Sigmoid colon (tissue), 7 donors: ENCODE results near the gene WDR81. TPM values are rescaled to one million over a fixed set of nuclear protein-coding genes. Genes with fewer than 3 reads are reported as not detected.
"Not testable (repeated sequence)": the region's sequence is repeated elsewhere in the genome, so short reads cannot be mapped to it uniquely, and the experiment has no call there.

ENCODE experiments used
- DNase-seq: peaks from one replicate; pipeline ENCODE4 v3.0.0-alpha.2; 2019
- H3K27ac ChIP-seq, 4 donors: fragments of 200-600 bp; sonication (generic); one replicate each; pipeline ENCODE4 v1.5.1; 2016 to 2019; ENCODE audit warnings: mild to moderate bottlenecking in 1 of 4
- H3K27me3 ChIP-seq, 3 donors: fragments of 200-600 bp; sonication (generic); one replicate each; pipeline ENCODE4 v1.5.1; 2019; ENCODE audit warnings: mild to moderate bottlenecking in 1 of 3
- H3K36me3 ChIP-seq, 4 donors: fragments of 200-600 bp; sonication (generic); one replicate each; pipeline ENCODE4 v1.5.1; 2016 to 2019
- H3K4me1 ChIP-seq, 4 donors: fragments of 200-600 bp; sonication (generic); one replicate each; pipeline ENCODE4 v1.5.1; 2017 to 2019
- H3K4me3 ChIP-seq, 4 donors: fragments of 200-600 bp; sonication (generic); one replicate each; pipeline ENCODE4 v1.5.1; 2017 to 2019; ENCODE audit warnings: mild to moderate bottlenecking in 2 of 4, moderate library complexity in 1 of 4
- H3K9me3 ChIP-seq, 4 donors: fragments of 200-600 bp in 3 of 4; sonication (generic) in 3 of 4; one replicate each; pipeline versions ENCODE4 v1.5.1 to v1.6.1; 2013 to 2019
- EP300 ChIP-seq, 4 donors: sonication (generic); formaldehyde crosslinking; IDR thresholded peaks; one replicate each; pipeline ENCODE4 v1.6.1; 2017; ENCODE audit warnings: antibody characterized with exemption in 4 of 4
- POLR2A ChIP-seq, 2 donors: fragments of 450-650 bp; IDR thresholded peaks; one replicate each; pipeline ENCODE4 v1.6.1; 2016; ENCODE audit warnings: antibody characterized with exemption in 2 of 2, mild to moderate bottlenecking in 2 of 2, moderate library complexity in 2 of 2
- POLR2AphosphoS5 ChIP-seq, 4 donors: sonication (generic); formaldehyde crosslinking; IDR thresholded peaks; one replicate each; pipeline ENCODE4 v1.6.1; 2017; ENCODE audit warnings: antibody characterized with exemption in 4 of 4
- WGBS, 2 donors: extraction: QIAGEN DNeasy Blood & Tissue Kit; methylation state at CpG; one replicate each; pipeline ENCODE4 v1.1.7; 2013; 5-methylcytosine and 5-hydroxymethylcytosine counted together
- intact Hi-C: fragments of 100-400 bp; cut with DNase I; formaldehyde crosslinking; loops from one replicate; pipeline ENCODE4 v1.15.1; 2023
- polyA plus RNA-seq, 3 donors: library from polyadenylated mRNA; stranded (reverse); fragments of 200-250 nt; gene quantifications; one replicate each; pipeline ENCODE4 v1.2.3, GENCODE V29; 2013
- total RNA-seq, 4 donors: library from RNA; depleted of rRNA; stranded (reverse); fragments of >200 nt; gene quantifications; one replicate each; pipeline ENCODE4 v1.1.0, GENCODE V29; 2016
- TF ChIP-seq, protein P1 (sequence below), 4 experiments: fragments of 450-650 bp in 3 of 4; fragments of 200-600 bp in 1 of 4; IDR thresholded peaks; one replicate each; pipeline ENCODE4 v1.5.1; 2016 to 2019; ENCODE audit warnings: antibody characterized with exemption in 4 of 4, mild to moderate bottlenecking in 3 of 4, moderate library complexity in 2 of 4
- donor health status: healthy with polysubstance abuse.
- donor health status: Bipolar disorder and iron deficiency.
- donor health status: healthy.

Gene WDR81
- total and polyA plus RNA-seq, 7 donors = 6.6 to 49.3 (median 26.7) TPM

DNA sequence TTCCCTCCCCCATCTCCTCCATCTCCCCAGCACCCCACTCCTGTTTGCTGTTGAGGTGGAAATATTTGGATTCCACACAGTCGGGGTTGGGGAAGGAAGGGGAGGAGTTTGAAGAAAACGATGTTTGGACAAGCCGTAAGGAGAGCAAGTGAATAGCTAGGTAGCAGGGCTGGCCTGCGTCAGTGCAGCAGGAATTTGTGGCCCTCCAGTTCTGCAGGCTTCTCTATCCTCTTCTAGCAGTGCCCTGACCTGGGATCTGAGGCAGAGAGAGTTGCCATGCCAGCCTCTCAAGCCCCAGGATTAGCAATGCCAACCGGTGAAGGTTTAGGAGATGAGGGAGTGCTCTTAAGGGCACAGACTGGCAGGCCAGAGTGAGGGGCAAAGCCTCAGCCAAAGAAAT, 26.8 kb upstream of the WDR81 start:
- 40 to 48% methylated on average over 5 of the region's 5 CpGs for WGBS, 2 donors
- Histone ChIP-seq H3K9me3 (no peaks in the 10 kb centered on the region), H3K4me3 (no peak overlapping the region), H3K4me1 (no peaks in the 10 kb centered on the region), H3K36me3 (no peaks in the 10 kb centered on the region), H3K27me3 (no peaks in the 10 kb centered on the region), H3K27ac (no peak overlapping the region)
- no peak for TF ChIP-seq POLR2AphosphoS5 (IDR thresholded peaks at IDR 0.05)
- TF ChIP-seq, protein P1, sequence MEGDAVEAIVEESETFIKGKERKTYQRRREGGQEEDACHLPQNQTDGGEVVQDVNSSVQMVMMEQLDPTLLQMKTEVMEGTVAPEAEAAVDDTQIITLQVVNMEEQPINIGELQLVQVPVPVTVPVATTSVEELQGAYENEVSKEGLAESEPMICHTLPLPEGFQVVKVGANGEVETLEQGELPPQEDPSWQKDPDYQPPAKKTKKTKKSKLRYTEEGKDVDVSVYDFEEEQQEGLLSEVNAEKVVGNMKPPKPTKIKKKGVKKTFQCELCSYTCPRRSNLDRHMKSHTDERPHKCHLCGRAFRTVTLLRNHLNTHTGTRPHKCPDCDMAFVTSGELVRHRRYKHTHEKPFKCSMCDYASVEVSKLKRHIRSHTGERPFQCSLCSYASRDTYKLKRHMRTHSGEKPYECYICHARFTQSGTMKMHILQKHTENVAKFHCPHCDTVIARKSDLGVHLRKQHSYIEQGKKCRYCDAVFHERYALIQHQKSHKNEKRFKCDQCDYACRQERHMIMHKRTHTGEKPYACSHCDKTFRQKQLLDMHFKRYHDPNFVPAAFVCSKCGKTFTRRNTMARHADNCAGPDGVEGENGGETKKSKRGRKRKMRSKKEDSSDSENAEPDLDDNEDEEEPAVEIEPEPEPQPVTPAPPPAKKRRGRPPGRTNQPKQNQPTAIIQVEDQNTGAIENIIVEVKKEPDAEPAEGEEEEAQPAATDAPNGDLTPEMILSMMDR (IDR thresholded peaks at IDR 0.05) = no peak
- no peak for TF ChIP-seq POLR2A (IDR thresholded peaks at IDR 0.05)
- TF ChIP-seq EP300 (IDR thresholded peaks at IDR 0.05) = no peak
- no peak for DNase-seq
- intact Hi-C loops = no loop called here

DNA sequence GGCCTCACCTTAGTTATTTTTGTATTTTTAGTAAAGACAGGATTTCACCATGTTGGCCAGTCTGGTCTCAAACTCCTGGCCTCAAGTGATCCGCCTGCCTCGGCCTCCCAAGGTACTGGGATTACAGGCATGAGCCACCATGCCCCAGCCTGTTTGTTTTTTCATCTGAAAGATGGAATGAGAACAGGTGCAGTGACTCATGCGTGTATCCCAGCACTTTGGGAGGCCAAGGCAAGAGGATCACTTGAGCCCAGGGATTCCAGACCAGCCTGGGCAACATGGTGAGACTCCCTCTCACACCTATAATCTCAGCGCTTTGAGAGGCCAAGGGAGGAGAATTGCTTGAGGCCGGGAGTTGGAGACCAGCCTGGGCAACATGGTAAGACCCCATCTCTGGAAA, 24.6 kb upstream of the WDR81 start:
- H3K4me3 ChIP-seq, H3K4me1 ChIP-seq, H3K27ac ChIP-seq, H3K27me3 ChIP-seq, H3K36me3 ChIP-seq, H3K9me3 ChIP-seq, DNase-seq, intact Hi-C loops: not testable (repeated sequence)
- WGBS, 2 donors = 87 to 91% methylated on average over 5 of the region's 5 CpGs

DNA sequence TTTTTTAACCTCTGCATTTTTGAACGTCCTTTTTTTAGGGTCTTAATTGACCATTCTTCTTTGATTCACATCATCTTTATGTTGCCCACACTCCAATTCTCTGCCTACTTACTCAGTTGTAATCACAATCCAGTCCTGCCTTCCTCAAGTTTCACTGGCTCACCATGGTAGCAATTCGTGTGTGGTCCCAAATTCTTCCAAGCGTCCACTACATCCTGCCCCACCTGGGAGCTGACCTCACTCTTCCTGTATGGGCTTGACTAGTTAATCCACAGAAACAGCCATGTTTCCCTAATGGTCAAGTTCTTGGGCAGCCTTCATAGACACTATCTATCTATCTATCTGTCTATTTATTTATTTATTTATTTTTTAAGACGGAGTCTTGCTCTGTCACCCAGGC, 21.4 kb upstream of the WDR81 start:
- intact Hi-C loops = no loop called here
- no peaks in the 10 kb centered on the region for H3K4me1 ChIP-seq
- no peaks in the 10 kb centered on the region for H3K36me3 ChIP-seq
- no peaks in the 10 kb centered on the region for H3K27me3 ChIP-seq
- TF ChIP-seq POLR2A (IDR thresholded peaks at IDR 0.05) = no peak
- no peak for TF ChIP-seq EP300 (IDR thresholded peaks at IDR 0.05)
- TF ChIP-seq, protein P1 (IDR thresholded peaks at IDR 0.05) = no peak
- no peak for TF ChIP-seq POLR2AphosphoS5 (IDR thresholded peaks at IDR 0.05)
- DNase-seq = no peak
- no peak overlapping the region for H3K27ac ChIP-seq
- no peaks in the 10 kb centered on the region for H3K9me3 ChIP-seq
- no peak overlapping the region for H3K4me3 ChIP-seq
- WGBS, 2 donors = 58 to 63% methylated on average over 4 of the region's 4 CpGs

DNA sequence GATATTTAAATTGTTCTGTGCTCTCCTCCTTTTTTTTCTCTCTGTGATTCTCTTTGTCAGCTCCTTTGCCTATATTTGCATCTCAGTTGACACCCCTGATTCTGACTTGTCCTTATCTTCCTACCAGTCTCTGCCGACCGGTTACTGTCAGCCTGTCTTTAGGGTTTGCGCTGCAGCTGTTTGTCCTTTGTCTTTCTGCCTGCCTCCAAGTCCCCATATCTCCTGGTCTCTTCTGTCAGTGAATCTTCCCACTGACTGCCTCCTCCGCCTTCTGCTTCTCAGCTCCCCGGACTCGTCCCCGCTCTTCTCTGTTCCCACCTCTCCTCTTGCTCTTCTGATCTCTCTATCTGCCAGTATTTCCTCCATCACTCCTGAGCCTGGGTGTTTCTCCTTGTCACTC, 19.5 kb upstream of the WDR81 start:
- H3K36me3 ChIP-seq = no peaks in the 10 kb centered on the region
- H3K27ac ChIP-seq = no peak overlapping the region
- H3K4me1 ChIP-seq = peaks cover 0 to 8% (median 7%) of the 10 kb centered on the region in 4 donors
- no peak for DNase-seq
- WGBS, 2 donors = 86 to 92% methylated on average over 7 of the region's 7 CpGs
- H3K9me3 ChIP-seq = no peaks in the 10 kb centered on the region
- no peaks in the 10 kb centered on the region for H3K27me3 ChIP-seq
- H3K4me3 ChIP-seq = no peak overlapping the region
- intact Hi-C loops = no loop called here
- TF ChIP-seq POLR2A (IDR thresholded peaks at IDR 0.05) = no peak
- no peak for TF ChIP-seq POLR2AphosphoS5 (IDR thresholded peaks at IDR 0.05)
- TF ChIP-seq EP300 (IDR thresholded peaks at IDR 0.05) = no peak
- TF ChIP-seq, protein P1 (IDR thresholded peaks at IDR 0.05) = no peak

DNA sequence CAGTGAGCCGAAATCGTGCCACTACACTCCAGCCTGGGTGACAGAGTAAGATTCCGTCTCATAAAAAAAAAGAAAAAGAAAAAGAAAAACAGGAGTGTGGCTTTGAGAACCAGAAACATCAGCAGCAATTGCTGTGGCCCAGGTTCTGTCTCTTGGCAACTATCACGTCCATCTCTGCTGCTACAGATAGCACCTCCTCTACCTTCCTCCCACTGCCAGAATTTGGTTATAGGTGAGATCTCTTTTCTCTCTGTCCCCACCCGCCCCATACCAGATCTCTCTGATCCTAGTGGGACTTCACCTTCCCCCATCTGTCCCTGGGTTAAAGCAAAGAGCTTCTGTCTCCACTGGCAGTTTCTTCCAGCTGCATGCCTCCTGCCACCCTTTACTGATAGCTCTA, 17.4 kb upstream of the WDR81 start:
- peaks cover 0 to 6% (median 4%) of the 10 kb centered on the region in 4 donors for H3K36me3 ChIP-seq
- H3K4me3 ChIP-seq = no peak overlapping the region
- H3K4me1 ChIP-seq = peaks cover 0 to 18% (median 14%) of the 10 kb centered on the region in 4 donors
- no peak for DNase-seq
- TF ChIP-seq POLR2AphosphoS5 (IDR thresholded peaks at IDR 0.05) (no peak), POLR2A (IDR thresholded peaks at IDR 0.05) (no peak), EP300 (IDR thresholded peaks at IDR 0.05) (no peak)
- TF ChIP-seq, protein P1 (IDR thresholded peaks at IDR 0.05) = no peak
- intact Hi-C loops = no loop called here
- H3K9me3 ChIP-seq = no peaks in the 10 kb centered on the region
- WGBS, 2 donors = 89 to 92% methylated on average over 5 of the region's 5 CpGs
- H3K27ac ChIP-seq = no peak overlapping the region
- no peaks in the 10 kb centered on the region for H3K27me3 ChIP-seq

DNA sequence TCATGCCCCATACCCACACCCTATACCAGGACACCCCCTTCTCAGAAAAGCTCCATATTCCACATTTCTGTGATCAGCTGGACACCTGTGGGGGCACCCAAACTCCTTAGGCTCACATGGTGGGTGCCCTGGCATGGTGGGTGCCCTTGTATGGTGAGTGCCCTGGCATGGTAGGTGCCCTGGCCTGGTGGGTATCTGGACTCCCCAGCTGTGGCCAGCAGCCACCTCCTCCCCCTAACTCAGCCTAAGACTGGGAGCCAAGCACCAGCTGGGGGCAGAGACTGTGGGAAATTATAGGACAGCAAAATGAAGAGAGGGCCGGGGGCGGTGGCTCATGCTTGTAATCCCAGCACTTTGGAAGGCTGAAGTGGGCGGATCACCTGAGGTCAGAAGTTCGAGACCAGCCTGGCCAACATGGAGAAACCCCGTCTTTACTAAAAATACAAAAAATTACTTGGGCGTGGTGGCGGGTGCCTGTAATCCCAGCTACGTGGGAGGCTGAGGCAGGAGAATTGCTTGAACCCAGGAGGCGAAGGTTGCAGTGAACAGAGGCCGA, 15.6 kb upstream of the WDR81 start:
- H3K27ac ChIP-seq, H3K27me3 ChIP-seq, DNase-seq, intact Hi-C loops, H3K9me3 ChIP-seq, H3K4me3 ChIP-seq: not testable (repeated sequence)
- Histone ChIP-seq H3K4me1 (peaks cover 0 to 35% (median 28%) of the 10 kb centered on the region in 4 donors), H3K36me3 (peaks cover 0 to 24% (median 12%) of the 10 kb centered on the region in 4 donors)
- 81 to 90% methylated on average over 10 of the region's 10 CpGs for WGBS, 2 donors
